Nephron (organoid): ENCODE data around the gene USP10.
A peak's percentile ranks its signal among the peaks of the same experiment; 100 is the strongest.

Experiments
- H3K27ac Mint-ChIP-seq, 3 experiments: 2 replicates each; pipeline ENCODE4 v1.8.0; 2020; ENCODE audit warnings: mixed read lengths in 3 of 3, mild to moderate bottlenecking in 2 of 3, moderate library complexity in 1 of 3
- H3K27me3 Mint-ChIP-seq: 2 replicates; pipeline ENCODE4 v1.8.0; 2021; ENCODE audit warnings: low read depth, mild to moderate bottlenecking, moderate library complexity, mixed read lengths
- H3K36me3 Mint-ChIP-seq: 2 replicates; pipeline ENCODE4 v1.8.0; 2020; ENCODE audit warnings: low read depth, mixed read lengths
- H3K4me1 Mint-ChIP-seq: 2 replicates; pipeline ENCODE4 v1.8.0; 2020; ENCODE audit warnings: mixed read lengths
- H3K4me3 Mint-ChIP-seq, 3 experiments: 2 replicates each; pipeline ENCODE4 v1.8.0; 2020; ENCODE audit warnings: mild to moderate bottlenecking in 3 of 3, mixed read lengths in 3 of 3, moderate library complexity in 2 of 3
- H3K9me3 Mint-ChIP-seq: 2 replicates; pipeline ENCODE4 v1.8.0; 2020; ENCODE audit warnings: mixed read lengths
- TF ChIP-seq, protein P1 (sequence below), 3 experiments: fragments of 200-600 bp; sonication (generic); IDR thresholded peaks; one replicate each; pipeline ENCODE4 v1.5.0; 2021; ENCODE audit warnings: antibody characterized with exemption in 3 of 3; ENCODE audit not compliant: unreplicated experiment in 3 of 3

Gene USP10

DNA sequence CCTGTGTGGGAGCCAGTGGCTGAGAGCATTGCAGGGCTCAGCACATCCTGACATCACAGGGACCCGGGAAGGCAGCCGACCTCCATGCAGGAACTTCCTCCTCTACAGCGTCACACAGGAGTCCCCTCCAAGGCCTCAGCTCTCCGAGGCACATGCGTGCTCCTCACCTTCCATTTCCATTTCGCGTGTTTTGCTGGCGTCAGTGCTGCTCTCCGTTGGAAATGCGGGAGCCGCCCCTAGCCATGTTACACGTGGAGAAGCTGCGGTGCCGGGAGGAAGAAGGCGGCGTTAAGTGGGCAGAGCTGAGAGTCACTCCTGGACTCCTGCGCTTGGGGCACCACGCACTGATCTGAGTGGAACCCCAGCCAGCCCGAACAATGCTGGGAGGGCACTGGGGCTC, 94.8 kb downstream of the USP10 start:
- peak overlapping the region in 2 of 3 experiments; percentile 11 to 59 for H3K27ac Mint-ChIP-seq

DNA sequence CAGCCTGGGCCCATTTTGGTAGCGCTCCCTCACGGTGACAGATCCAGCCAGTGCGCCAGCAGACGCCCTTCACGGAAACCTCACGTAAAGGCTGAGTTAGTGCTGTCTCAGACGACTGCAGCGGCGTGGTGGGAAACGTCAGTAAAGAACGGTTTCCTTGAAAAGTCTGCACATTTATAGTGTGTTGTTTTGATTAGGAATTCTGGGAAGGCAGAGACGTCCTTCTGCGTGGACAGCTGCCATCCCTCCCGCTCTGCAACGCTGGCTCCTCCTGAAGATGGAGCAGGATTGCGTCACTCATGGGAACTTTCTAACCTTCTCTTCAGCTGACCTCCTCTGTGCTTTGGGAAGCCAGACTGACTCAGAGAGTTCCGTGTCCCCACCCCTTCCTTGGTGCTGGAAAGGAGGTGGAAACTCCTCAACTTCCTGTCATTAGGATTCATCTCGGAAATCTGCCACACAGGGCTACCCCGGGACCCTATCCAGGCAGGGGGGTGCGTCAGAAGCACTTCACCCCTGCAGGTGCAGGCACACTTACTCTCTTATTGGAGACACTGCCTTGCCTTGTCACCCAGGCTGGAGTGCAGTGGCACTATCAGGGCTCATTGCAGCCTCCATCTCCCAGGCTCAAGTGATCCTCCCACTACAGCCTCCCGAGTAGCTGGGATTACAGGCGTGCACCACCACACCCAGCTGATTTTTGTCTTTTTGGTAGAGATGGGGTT, 95.7 kb downstream of the USP10 start:
- Mint-ChIP-seq H3K4me1 (peaks cover 35% of the 10 kb centered on the region), H3K27ac (peak overlapping the region in 2 of 3 experiments; percentile 80 to 88), H3K36me3 (no peaks in the 10 kb centered on the region), H3K4me3 (no peak overlapping the region), H3K27me3 (peaks cover 4% of the 10 kb centered on the region), H3K9me3 (peaks cover 9% of the 10 kb centered on the region)
- TF ChIP-seq, protein P1, sequence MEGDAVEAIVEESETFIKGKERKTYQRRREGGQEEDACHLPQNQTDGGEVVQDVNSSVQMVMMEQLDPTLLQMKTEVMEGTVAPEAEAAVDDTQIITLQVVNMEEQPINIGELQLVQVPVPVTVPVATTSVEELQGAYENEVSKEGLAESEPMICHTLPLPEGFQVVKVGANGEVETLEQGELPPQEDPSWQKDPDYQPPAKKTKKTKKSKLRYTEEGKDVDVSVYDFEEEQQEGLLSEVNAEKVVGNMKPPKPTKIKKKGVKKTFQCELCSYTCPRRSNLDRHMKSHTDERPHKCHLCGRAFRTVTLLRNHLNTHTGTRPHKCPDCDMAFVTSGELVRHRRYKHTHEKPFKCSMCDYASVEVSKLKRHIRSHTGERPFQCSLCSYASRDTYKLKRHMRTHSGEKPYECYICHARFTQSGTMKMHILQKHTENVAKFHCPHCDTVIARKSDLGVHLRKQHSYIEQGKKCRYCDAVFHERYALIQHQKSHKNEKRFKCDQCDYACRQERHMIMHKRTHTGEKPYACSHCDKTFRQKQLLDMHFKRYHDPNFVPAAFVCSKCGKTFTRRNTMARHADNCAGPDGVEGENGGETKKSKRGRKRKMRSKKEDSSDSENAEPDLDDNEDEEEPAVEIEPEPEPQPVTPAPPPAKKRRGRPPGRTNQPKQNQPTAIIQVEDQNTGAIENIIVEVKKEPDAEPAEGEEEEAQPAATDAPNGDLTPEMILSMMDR (IDR thresholded peaks at IDR 0.05; ENCODE audit: unreplicated experiment in 3 of 3) = no peak

More for the DNA sequence above, 94.8 kb downstream of the USP10 start:
- no peak overlapping the region for H3K4me3 Mint-ChIP-seq
- TF ChIP-seq, protein P1 (IDR thresholded peaks at IDR 0.05; ENCODE audit: unreplicated experiment in 3 of 3) = no peak
- H3K9me3 Mint-ChIP-seq = peaks cover 3% of the 10 kb centered on the region
- peaks cover 37% of the 10 kb centered on the region for H3K4me1 Mint-ChIP-seq
- H3K27me3 Mint-ChIP-seq = peaks cover 4% of the 10 kb centered on the region
- H3K36me3 Mint-ChIP-seq = no peaks in the 10 kb centered on the region

GRCh38 chr16:84800158-84800978, 100.6 kb downstream of the USP10 start:
- Mint-ChIP-seq H3K27ac (peak overlapping the region in 2 of 3 experiments; percentile 5 to 35), H3K4me3 (no peak overlapping the region), H3K4me1 (peaks cover 9% of the 10 kb centered on the region), H3K9me3 (peaks cover 16% of the 10 kb centered on the region), H3K27me3 (peaks cover 5% of the 10 kb centered on the region), H3K36me3 (no peaks in the 10 kb centered on the region)
- TF ChIP-seq, protein P1 (IDR thresholded peaks at IDR 0.05; ENCODE audit: unreplicated experiment in 3 of 3) = no peak

DNA sequence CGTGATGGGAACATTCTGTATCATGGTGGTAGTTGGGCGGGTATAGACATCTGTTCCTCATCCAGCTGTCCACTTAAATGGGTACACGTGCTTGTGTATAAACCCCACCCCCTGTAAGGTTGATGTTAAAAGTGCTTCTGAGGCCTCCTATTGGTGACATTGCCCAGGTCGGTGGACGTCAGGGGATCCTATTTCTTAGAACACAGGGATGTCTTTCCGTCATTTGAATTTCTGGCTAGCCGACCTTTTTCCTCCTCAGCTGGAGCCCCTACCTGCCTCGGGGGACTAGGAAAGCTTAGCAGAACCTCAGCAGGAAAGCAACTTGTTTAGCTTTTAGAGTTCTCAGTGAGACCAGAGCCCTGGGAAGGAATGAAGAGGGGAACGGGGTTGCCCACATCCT, 103.3 kb downstream of the USP10 start:
- H3K36me3 Mint-ChIP-seq = no peaks in the 10 kb centered on the region
- H3K27ac Mint-ChIP-seq = no peak overlapping the region
- peaks cover 8% of the 10 kb centered on the region for H3K4me1 Mint-ChIP-seq
- H3K4me3 Mint-ChIP-seq = no peak overlapping the region
- peaks cover 16% of the 10 kb centered on the region for H3K9me3 Mint-ChIP-seq
- TF ChIP-seq, protein P1 (IDR thresholded peaks at IDR 0.05; ENCODE audit: unreplicated experiment in 3 of 3) = no peak
- peaks cover 9% of the 10 kb centered on the region for H3K27me3 Mint-ChIP-seq

GRCh38 chr16:84804326-84804725, 104.5 kb downstream of the USP10 start:
- TF ChIP-seq, protein P1 (IDR thresholded peaks at IDR 0.05; ENCODE audit: unreplicated experiment in 3 of 3) = no peak
- Mint-ChIP-seq H3K9me3 (peaks cover 16% of the 10 kb centered on the region), H3K36me3 (no peaks in the 10 kb centered on the region), H3K27ac (no peak overlapping the region), H3K27me3 (peaks cover 9% of the 10 kb centered on the region), H3K4me1 (peaks cover 8% of the 10 kb centered on the region), H3K4me3 (no peak overlapping the region)
